GM21526 (cell line): ENCODE data around the gene PRKN.

Source experiments
- ATAC-seq: cut with Tn5 transposase; IDR thresholded peaks from one replicate; pipeline ENCODE4 v1.9.1; 2021; ENCODE audit warnings: moderate library complexity; ENCODE audit not compliant: unreplicated experiment, low FRiP score

PRKN gene

DNA sequence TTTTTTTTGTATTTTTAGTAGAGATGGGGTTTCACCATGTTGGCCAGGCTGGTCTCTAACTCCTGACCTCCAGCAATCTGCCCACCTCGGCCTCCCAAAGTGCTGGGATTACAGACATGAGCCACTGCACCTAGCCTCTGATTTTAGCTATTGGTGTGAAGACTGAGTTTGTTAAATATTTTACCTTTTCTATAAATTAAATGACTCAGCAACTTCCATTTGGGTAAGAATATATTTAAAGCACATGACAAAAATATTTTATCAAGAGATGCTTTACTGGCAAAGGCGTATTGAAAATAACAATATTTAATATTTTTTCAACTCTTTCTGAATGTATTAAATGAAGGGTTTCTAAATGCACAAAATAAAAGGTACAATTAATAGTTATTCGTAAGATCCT lies 1295.0 kb downstream of the PRKN start:
- ATAC-seq = no peak

DNA sequence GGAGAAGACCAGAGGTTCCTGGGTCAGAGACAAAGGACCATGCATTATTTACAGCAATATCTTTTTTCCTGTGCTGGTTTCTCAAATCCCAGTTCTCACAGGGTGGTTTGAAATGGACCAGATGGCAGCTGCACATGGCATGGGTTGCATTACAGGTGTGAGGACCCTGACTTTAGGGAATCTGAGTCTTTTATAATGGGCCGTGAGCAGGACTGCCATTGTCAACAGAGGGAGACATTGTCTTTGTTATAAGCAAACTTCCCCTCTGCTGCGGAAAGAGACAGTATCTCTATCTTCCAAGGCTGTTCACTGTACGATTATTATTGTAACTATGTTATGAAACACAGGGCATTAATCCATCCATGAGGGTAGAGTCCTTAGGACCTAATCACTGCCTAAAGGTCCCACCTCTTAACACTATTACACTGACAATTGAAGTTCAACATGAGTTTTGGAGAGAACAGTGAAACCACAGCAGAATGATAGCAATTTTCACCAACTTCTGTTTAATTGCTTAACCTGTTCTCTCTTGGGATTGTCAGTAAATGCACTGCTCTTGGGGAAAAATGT lies 1297.6 kb downstream of the PRKN start:
- ATAC-seq = no peak

- ATAC-seq = no peak
Observed at GRCh38 chr6:161424421-161424820, 1303.1 kb downstream of the PRKN start.

- ATAC-seq = no peak
Observed at GRCh38 chr6:161422710-161423680, 1304.6 kb downstream of the PRKN start.

DNA sequence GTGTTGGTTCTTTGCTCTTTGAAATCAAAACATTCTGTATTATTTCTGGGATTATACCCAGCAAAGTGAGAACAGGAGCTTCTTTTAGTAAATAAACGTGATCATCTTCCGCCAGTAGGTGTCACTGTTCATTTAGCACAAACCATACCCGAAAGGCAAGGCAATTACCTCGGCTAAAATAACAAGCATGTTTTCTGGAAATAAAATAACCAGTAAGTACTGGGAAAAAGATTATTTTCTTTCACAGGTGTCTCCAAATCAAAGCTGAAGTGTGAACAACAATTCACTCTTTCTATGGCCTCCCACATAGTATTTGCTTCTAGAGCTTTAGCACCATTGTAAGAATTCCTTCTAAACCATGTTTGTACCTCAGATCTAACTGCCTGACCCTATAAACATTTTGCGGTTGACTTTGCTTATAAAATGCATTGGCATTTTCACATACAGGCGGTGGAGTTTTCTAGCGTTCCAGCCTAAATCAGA lies 1309.1 kb downstream of the PRKN start:
- ATAC-seq = peak; percentile 81

- no peak for ATAC-seq
Observed at GRCh38 chr6:161417717-161418462, 1309.7 kb downstream of the PRKN start.

DNA sequence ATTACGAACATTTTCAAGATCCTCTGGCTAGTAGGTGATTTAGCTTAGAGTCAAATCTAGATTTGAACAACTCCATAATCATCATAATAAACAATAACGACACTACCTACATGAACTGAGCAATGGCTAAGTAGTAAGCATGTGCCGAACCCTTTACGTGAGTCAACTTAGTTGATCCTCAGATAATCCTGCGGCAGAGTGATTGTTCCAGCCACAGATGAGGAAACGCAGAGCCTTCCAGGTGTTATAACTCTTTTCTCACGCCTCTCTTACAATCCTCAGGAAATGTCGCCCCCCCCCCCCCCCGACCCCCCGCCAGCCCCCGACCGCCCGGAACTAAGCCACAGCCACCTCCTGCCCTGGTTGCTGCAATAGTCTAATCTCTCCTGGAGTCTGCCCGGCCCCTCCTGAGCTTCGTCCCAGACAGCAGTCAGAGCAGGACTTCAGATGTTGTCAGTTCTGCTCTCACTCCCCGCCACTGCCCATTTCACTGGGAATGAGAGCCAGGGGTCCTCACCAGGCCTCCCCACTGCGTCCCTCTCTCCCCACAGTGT lies 1312.2 kb downstream of the PRKN start:
- ATAC-seq = no peak

GRCh38 chr6:161414707-161415106 lies 1312.9 kb downstream of the PRKN start:
- ATAC-seq = no peak

- no peak for ATAC-seq
Observed at GRCh38 chr6:161414180-161414579, 1313.4 kb downstream of the PRKN start.

DNA sequence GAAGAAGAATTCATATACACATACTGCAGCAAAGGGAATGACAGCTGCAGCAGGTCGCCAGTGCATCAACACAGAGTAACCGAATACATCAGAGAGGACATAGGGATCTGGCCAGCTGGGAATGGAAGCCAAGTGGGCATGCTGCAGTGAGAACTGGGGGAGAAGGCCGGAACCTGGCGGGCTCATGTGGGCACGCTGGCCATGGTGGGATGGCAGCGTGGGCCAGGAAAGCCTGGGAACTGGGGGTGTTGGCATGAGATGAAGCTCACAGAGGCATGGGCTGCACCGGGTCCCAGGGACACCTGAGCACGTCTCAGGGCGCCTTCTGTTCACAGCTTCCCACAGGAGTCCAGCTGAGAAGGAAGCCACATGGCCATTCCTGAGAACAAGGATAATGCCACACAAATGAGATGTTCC lies 1314.2 kb downstream of the PRKN start:
- no peak for ATAC-seq

GRCh38 chr6:161412795-161413194 lies 1314.8 kb downstream of the PRKN start:
- no peak for ATAC-seq

DNA sequence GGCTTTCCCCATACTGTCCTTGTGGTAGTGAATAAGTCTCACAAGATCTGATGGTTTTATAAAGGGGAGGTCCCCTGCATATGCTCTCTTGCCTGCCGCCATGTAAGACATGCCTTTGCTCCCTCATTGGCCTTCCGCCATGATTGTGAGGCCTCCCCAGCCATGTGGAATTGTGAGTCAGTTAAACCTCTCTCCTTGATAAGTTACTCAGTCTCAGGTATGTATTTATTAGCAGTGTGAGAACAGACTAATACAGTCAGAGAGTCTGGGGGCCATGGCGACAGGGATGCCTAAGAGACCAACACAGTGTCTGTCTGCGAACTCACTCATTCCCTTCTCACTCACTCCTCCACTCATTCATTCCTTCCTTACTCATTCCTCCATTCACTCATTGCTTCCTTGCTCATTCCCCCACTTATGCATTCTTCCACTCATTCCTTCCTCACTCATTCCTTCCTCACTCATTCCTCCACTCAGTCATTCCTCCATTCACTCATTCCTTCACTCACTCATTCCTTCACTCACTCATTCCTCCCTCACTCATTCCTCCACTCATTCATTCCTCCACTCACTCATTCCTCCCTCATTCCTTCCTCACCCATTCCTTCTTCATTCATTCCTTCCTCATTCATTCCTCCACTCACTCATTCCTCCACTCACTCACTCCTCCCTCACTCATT lies 1316.2 kb downstream of the PRKN start:
- ATAC-seq = no peak

DNA sequence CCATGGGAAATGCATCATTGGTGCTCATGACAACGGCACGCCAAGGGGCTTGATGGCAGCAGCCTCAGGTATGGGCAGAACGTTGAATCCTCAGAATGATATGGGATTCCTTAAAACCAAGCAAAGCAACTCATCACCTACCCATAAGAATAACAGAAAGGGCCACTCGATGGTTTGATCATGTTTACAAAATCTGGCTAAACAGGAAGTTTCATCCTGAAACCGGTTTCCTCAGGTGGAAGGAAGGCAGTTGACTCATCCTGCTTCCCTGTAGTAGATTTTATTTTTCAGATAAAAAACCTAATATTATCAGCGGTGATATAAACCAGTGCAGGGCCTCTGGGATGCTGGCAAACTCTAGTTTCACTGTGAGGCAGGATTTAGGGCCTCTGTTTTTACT lies 1316.8 kb downstream of the PRKN start:
- no peak for ATAC-seq

DNA sequence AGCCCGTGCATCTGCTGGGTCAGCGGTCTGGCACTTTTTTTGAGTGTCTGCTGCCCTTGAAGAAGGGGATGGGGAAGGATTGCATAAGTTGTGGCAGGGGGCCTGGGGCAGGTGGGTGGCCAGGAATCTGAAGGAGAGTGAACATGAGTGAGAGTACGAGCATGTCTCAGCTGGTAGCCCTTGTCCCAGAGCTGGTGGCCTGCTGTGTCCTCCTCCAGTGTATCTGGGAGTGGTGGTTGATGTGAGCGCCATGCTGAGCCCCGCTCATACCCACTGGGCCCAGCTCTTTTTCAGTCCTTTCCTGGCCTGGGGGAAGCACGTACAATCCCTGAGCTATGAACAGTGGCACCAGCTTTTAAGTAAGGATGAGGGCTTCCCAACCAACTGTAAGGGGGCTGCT lies 1317.5 kb downstream of the PRKN start:
- no peak for ATAC-seq

DNA sequence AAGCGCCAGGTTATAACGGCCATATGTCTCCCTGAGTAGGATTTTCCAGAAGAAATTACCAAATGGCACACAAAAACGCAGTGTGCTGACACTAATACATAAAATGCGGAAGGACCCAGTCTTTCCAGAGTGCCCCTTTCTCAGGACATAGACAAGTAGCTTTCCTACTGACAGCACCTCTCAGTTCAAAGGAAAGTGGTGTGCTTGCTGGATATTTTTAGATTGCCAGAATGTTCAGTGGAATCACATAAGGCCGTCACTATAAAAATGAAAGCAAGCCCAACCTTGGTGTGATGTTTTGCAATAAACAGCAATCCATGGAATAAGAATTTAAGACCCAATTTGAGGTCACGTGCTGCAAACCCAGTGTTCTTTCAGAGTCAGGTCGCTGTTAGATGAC lies 1318.2 kb downstream of the PRKN start:
- ATAC-seq = no peak

GRCh38 chr6:161408041-161408440 lies 1319.5 kb downstream of the PRKN start:
- no peak for ATAC-seq

DNA sequence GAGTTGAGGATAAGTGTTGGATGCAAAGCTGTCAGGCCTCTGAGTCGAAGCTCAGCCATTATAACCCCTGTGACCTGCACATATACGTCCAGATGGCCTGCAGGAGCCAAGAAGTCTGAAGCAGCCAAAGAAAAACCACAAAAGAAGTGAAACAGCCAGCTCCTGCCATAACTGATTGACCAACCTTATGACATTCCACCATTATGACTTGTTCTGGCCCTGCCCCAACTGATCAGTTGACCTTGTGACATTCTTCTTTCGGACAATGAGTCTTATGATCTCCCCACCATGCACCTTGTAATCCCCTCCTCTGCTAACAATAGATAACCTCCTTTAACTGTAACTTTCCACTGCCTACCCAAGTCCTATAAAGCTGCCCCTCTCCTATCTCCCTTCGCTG lies 1320.0 kb downstream of the PRKN start:
- no peak for ATAC-seq

GRCh38 chr6:161407115-161407514 lies 1320.5 kb downstream of the PRKN start:
- no peak for ATAC-seq

- ATAC-seq = no peak
Observed at GRCh38 chr6:161406646-161407045, 1320.9 kb downstream of the PRKN start.

GRCh38 chr6:161405418-161405817 lies 1322.1 kb downstream of the PRKN start:
- ATAC-seq = no peak
